ENCODE data around the gene ATMIN.

The ATMIN gene, protein sequence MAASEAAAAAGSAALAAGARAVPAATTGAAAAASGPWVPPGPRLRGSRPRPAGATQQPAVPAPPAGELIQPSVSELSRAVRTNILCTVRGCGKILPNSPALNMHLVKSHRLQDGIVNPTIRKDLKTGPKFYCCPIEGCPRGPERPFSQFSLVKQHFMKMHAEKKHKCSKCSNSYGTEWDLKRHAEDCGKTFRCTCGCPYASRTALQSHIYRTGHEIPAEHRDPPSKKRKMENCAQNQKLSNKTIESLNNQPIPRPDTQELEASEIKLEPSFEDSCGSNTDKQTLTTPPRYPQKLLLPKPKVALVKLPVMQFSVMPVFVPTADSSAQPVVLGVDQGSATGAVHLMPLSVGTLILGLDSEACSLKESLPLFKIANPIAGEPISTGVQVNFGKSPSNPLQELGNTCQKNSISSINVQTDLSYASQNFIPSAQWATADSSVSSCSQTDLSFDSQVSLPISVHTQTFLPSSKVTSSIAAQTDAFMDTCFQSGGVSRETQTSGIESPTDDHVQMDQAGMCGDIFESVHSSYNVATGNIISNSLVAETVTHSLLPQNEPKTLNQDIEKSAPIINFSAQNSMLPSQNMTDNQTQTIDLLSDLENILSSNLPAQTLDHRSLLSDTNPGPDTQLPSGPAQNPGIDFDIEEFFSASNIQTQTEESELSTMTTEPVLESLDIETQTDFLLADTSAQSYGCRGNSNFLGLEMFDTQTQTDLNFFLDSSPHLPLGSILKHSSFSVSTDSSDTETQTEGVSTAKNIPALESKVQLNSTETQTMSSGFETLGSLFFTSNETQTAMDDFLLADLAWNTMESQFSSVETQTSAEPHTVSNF

DNA sequence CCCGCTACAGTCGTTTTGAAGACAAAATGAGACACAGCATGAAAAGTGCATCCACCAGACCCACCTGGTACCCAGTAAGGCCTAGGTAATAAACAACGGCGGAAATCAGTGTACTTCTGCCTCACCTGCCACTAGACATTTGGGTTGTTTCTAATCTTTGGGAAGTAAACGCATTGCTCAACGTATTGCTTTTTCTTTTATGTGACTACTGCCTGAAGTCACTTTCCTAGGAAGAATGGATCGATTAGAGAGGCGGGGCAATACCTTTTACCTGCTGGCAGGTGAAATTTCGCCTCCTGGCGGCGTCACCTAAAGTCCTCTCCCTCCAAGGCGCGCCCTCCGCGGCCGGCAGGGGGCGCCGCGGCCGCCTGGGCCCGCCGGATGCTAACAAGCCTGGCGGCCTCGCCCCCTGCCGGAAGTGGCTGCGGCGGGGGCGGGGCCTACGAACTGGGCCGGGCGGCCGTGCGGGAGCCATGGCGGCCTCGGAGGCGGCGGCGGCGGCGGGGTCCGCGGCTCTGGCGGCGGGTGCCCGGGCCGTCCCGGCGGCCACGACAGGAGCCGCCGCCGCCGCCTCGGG lies at the start of gene ATMIN:
ATMIN (plus strand) TSS at position 445 of the 577 bp plus-strand sequence; CDS start at position 474, 29 bp downstream.
- DNase-seq (ENCODE audit: low spot score): peak; percentile 87

DNA sequence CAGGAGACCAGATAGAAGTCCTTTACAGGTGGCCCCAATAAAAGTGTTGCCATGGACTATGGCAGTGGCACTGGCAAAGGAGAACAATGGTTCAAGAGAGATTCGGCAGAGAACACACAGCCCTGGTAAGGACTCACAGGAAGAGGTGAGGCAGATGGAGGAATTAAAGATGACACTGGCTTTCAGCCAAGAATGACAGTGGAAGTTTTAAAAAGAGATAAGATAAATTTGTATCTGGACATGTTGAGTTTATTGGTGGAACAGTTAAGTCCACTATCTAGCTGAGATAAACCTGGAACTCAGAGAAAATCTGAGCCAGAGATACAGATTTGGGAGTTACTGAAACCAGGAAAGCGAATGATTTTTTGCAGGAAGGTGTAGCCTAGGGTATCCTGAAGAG lies 49.1 kb upstream of the ATMIN start:
- DNase-seq (ENCODE audit: low spot score): no peak

DNA sequence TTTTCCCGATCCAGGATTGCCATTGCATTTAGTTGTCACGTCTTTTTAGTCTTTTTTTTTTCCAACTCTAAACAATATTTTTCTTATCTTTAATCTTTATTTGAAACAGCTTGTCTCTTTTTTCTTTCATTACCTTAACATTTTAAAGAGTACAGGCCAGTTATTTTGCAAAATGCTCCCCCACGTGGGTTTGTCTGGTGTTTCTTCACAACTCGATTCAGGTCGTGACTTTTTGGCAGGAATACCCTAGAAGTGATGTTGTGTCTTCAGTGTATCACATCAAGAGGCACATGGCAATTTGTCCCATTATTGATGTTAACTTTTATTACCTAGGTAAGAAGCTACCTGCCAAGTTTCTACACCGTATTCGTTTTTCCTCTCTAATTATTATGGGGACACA lies 46.9 kb upstream of the ATMIN start:
- no peak for DNase-seq (ENCODE audit: low spot score)

DNA sequence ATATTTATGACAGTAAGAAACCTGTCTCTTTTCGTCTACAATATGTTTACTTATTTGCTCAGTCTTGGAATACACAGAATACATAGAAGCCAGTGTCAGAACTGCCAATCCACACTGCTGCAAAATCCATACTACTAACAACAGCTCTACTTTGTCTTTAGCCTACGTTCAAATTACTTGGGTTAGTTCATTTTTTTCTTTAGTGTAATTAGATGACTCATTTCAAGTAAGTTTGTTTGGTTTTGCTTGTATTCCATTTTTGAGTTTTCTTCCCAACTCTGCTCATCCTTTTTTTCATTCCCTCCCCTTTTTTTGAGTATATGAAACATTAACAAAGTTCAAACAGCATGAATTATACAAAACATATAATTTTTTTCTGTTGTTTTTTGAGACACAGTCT lies 45.8 kb upstream of the ATMIN start:
- no peak for DNase-seq (ENCODE audit: low spot score)

DNA sequence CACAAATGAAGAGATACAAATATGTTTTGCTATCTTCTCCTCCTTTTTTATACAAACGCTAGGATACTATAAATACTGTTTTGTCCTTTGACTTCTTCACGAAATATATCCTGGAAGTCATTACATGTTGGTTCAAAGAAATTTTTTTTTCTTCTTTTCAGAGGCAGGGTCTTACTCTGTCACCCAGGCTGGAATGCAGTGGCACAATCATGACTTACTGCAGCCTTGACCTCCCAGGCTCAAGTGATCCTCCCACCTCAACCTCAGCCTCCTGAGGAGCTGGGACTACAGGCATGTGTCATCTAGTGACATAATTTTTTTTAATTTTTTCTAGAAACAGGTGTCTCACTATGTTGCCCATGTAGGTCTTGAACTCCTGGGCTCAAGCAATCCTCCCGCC lies 45.1 kb upstream of the ATMIN start:
- DNase-seq (ENCODE audit: low spot score): no peak

DNA sequence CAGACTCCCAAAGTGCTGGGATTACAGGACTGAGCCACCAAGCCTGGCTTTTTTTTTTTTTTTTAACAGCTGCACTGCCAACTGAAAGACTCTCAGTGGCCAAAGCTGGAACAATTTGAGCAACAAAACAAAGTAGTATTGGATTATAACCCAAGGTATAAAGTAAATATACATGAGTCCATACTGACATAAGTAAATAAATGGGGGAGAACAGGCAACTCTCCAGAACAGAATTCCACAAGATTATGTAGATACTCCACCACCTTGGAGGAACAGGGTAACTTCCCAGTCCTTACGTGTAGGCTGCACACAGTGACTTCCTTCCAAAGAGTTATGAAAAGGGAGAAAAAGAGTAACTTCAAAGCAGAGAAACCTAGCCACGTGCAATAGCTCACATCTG lies 44.7 kb upstream of the ATMIN start:
- no peak for DNase-seq (ENCODE audit: low spot score)

DNA sequence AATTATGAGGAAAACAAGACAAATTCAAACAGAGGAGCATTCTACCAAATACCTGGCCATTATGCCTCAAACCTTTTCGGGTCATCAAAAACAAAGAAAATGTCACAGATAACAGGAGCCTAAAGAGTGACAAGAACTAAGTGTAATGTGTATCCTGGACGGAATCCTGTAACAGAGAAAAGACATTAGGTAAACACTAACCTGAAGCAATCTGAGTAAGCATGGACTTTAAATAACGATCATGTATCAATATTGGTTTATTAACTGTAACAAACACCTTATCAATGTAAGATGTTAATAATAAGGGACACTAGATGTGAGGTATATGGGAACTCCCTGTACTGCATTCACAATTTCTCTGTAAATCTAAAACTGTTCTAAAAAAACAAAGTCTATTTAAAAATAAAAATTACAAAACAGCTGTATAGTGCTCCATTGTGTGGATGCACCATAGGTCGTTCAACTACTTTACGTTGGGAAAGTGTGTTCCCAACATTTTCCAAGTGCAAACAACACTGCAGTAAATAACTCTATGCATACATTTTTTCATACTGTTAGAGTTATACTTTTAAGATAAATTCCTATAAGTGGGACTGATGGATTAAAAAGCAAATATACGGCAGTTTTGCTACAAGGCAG lies 43.7 kb upstream of the ATMIN start:
- no peak for DNase-seq (ENCODE audit: low spot score)

DNA sequence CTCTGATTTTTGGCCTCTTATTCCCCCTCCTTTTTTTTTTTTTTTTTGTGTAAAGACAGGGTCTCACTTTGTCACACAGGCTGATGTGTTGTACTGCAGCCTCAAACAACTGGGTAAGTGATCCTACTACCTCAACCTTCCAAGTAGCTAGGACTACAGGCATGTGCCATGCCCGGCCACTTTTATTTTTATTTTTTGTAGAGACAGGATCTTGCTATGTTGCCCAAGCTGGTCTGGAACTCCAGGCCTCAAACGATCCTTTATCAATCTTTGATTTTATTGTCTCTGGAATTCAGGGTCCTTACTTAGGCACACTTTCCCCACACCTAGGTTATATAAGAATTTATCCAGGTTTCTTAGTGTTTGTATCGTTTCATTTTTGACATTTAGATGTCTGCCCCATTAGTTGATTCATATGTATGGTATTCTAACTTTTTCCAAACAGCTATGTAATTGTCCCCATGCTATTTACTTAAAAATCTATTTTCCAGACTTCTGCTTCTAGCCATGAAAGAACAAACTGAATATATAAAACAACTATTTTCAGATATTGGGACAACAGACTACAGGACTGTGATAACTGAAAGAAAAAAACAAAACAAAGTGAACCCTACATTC lies 42.9 kb upstream of the ATMIN start:
- DNase-seq (ENCODE audit: low spot score): no peak

DNA sequence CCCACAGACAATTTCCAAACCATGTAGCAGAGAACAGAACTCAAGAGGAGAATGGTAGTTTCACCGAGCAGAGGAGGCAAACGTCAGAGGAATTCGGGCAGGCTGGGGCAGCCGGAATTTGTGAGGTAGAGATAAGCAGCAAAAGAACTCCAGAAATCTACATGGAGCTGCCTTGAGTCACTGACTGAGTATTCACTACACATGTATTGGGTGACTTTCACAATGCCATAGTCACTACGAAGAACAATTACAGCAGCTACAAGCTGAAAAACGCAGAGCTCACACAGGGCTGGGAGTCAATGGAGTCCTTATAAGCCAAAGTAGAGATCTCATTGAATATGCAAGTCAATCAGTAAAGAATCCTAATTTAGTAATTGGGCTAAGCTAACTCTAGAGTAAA lies 42.3 kb upstream of the ATMIN start:
- no peak for DNase-seq (ENCODE audit: low spot score)

DNA sequence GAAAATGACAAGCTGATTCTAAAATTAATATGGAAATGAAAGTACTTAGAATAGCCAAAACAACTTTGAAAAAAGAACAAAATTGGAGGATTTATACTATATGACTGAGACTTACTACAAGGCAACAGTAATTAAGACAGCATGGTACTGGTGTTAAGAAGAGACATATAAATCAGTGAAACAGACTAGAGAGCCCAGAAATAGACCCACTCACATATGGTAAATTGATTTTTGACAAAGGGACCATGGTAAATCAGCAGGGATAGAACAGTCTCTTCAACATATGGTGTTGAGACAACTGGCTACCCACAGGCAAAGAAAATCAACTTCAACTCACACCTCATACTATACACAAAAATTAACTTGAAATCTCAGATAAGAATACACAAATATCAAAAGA lies 41.8 kb upstream of the ATMIN start:
- DNase-seq (ENCODE audit: low spot score): no peak

DNA sequence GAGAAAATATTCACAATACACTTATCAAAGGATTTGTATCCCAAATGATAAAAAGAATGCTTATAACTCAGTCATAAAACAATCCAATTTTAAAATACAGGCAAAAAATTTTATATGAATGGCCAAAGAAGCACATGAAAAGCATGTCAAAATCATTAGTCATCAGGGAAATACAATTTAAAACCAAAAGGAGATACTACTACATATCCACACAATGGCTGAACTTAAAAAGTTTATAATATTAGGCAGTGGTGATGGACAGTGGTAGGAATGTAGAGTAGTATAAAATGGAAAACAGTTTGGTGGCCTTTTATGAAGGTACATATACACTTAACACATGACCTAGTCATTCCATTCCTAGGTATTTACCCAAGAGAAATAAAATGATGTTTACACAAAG lies 41.2 kb upstream of the ATMIN start:
- DNase-seq (ENCODE audit: low spot score): no peak

DNA sequence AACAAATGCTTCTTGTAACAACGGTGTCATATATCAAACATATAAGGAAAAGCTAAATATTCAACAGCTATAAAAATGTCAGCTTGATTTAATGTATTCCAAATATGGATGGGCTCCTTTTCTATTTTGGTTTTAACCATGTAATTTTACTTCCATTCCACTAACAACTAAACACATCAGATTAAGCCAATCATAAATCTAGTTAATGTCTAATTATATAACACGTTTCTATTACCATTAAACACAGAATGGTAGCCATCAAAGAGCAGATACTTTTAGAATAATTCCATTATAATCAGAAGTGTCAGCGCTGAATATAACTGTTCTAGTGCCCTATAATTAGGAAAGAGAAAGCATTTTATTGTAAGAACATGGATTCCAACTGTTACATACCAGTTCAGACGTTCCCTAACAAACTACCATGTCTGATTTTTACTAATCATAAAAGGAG lies 38.9 kb upstream of the ATMIN start:
- DNase-seq (ENCODE audit: low spot score): no peak

DNA sequence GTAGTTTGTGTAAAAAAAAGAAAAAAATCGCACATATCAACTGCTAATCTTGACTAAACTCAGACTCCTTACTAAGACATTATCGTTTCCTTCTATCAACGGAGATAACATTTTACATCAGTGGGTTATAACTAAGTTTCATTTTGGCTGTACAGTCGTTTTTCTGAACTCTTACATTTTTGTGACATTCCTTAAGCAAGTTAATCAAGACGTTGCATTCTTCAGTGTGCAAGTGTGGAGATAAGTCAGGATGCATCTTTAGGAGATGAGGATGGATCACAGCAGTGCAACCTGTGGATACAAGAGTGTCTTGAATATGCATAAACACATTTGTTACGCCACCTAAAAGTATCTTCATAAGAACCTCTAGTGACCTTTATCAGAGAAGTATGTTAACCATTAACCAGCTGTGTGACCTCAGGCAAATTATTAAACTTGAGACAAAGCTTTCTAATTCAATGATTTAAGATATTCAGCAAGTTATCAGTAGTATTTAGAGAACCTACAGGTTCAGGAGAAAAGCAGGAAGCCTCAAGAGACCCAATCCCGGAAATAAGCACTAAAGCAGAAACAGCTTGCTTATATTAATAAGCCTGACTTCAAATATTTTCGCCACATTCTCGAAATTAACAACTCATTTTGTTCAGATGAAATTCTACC lies 38.4 kb upstream of the ATMIN start:
- DNase-seq (ENCODE audit: low spot score): peak; percentile 14

DNA sequence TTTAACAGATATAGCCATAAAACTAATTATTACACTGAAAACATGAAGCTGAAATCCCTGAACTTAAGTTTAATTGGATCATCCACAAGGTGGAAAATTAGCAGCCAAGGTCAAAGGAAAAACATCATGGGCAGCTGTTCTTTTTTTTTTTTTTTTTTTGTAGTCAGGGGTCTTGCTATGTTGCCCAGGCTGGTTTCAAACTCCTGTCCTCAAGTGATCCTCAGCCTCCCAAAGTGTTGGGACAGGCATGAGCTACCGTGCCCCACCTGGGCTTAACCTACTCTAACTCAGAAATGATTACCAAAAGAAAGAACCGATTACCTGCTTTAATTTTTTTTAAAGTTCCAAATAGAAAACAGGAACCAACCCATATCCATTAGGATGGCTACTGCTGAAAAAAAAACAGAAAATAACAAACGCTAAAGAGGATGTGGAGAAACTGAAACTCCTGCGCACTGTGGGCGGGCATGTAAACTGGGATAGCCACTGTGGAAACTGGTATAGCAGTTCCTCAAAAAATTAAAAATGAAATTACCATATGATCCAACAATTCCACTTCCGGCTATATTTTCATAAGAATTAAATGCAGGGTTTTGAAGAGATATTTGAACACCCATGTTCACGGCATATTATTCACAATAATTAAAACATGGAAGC lies 37.5 kb upstream of the ATMIN start:
- DNase-seq (ENCODE audit: low spot score): no peak

DNA sequence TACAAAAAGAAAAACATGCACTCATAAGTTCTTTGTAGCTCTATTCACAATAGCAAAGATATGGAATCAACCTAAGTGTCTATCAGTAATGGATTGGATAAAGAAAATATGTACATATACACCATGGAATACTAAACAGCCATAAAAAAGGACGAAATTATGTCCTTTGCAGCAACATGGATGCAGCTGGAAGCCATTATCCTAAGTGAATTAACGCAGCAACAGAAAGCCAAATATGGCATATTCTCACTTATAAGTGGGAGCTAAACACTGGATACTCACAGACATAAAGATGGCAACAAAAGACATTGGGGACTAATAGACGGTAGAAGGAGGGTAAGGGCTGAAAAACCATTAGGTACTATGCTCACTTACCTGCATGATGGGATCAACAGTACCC lies 34.8 kb upstream of the ATMIN start:
- no peak for DNase-seq (ENCODE audit: low spot score)

DNA sequence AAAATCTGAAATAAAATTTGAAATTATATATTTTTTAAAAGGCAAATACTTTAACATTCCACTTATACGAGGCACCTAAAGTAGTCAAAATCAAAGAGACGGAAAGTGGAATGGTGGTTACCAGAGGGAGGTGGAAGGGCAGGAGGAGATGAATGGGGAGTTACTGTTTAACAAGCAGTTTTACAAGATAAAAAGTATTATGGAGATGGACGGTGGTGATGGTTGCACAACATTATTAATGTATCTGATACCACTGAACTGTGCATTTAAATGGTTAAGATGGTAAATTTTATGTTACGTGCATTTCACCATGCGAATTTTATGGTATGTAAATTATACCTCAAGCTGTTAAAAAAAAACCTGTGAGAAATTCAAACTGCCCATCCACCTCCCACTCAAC lies 34.3 kb upstream of the ATMIN start:
- DNase-seq (ENCODE audit: low spot score): no peak

DNA sequence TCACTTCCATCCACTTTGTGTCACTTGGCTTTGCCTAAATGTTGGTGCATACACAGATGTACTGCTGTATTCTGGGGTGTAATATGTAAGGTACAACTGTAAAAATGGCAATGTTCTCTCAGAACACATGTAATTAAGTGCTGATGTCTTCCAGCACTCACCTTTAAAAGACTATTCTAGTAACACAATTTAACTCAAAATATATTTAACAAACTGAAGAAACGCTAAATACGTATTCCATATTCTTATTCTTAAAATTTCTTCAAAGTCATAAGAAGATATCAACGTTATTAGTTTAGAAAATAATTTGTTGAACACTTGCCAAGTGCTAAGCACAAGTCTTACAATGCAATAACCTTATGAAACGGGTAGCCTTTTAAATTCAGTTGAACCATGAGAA lies 32.6 kb upstream of the ATMIN start:
- no peak for DNase-seq (ENCODE audit: low spot score)

DNA sequence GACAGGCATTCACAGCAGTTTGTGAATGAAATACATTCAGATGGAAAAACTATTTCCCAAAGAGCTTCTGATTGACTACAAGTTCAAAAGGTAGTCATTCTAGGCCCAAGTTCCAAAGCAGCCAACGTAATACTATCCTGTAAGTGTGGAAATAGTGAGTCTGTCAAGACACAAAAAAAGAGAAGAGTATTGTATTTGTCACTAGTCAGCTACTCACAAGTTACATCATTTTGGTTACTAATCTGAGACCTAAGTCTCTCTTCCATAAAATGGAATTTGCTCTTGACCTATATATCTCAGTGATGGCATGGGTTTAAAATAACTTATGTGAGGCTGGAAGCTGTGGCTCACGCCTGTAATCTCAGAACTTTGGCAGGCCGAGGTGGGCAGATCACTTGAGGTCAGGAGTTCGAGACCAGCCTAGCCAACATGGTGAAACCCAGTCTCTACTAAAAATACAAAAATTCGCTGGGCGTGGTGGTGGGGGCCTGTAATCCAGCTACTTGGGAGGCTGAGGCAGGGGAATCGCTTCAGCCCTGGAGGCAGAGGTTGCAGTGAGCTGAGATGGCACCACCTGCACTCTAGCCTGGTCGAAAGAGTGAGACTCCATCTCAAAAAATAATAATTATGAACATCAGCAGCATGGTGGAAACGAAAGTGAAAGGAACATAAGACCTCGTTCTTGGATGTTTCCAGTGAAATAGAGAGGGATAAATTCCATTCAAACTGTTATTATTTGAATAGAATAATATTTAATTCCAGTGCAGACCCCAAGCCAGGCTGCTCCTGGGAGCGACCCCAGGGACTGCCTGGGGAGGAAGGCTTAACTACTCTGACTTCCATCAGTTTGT lies 31.8 kb upstream of the ATMIN start:
- DNase-seq (ENCODE audit: low spot score): no peak

DNA sequence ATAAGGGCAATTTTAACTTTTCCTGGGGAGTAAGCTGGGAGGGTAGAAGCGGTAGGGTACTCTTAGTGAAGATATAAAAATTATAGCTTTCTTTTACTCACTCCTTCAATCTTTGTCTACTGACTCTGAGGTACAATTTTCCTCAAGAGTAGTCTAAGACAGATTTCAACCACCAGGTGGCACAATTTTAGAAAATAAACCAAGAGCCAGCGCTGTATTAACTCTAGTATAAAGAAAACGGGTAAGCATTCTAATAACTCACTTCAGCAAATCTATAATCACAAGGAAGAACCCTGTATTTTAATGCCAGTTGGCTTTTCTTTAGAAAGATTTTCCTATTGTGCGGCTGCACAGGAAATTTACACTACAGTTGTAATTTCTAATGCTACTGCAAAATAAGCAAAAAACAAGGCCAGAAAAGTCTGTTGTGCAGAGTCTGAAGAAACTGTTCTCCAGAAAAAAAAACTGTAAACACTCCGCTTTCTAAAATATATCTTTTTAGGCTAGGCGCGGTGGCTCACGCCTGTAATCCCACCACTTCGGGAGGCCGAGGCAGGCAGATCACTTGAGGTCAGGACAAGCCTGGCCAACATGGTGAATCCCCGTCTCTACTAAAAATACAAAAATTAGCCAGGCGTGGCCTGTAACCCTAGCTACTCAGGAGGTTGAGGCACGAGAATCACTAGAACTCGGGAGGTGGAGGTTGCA lies 30.8 kb upstream of the ATMIN start:
- DNase-seq (ENCODE audit: low spot score): peak; percentile 64

Data from CD4-positive, alpha-beta T cell treated with Interleukin-6 at 100 ng/mL for 8 hours (primary cell).